GM12872 (cell line): ENCODE results near the gene FAM162A.

Source experiments
- CTCF ChIP-seq: IDR thresholded peaks from 3 replicates; pipeline ENCODE4 v1.5.1; 2011; ENCODE audit warnings: low read depth, mild to moderate bottlenecking, low read length, moderate library complexity; ENCODE audit not compliant: insufficient read depth

Gene FAM162A

DNA sequence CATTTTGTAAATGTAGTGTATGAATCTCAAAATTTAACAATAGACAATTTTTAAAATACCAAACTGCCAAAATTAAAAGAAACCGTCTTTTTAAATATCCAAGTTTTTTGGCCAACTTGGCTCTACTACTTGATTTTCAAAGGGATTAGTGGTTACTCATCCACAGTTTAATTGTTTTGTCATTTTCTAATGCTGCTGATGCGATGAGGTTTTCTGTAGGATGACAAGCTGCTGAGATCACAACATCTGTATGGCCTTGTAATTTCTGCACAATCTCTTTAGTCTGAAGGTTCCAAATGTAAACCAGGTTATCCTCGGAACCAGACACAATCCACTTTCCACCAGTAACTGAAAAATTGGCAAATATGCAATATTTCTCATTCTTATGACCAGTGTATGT, 30.4 kb downstream of the FAM162A start:
- no peak for TF ChIP-seq CTCF

DNA sequence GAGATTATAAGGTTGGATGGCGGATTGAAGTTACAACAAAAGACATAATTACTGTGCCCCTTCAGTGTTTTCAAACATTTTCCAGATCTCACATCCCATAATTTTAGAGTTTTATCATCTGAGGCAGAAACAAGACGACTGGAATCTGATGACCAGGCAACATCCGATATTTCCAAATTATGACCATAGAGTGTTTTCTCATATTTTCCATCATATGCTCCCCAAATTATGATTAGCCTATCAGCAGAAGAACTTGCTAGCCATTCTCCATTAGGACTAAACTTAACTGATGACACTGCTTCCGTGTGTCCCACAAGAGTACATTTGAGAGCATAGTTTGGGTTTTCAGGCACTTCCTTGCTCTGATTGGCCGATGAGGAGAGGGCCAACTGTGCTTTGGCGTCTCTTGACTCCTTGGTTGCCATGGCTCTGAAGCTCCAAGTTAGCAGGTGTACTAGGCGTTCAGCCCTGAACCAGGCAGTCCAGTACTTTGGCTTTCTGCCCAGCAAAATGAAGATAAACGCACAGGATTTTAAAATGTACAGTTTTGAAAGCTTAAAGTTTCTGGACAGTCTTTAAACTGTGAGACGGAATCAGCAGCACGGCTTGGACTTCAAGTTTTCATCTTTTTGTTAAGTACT, 31.2 kb downstream of the FAM162A start:
- TF ChIP-seq CTCF = no peak

GRCh38 chr3:122415762-122416654, 32.0 kb downstream of the FAM162A start, which contains the start of gene WDR5B:
TSS of gene WDR5B (minus strand) at chr3:122416062. CDS start at chr3:122415528, 534 bp downstream.
- TF ChIP-seq CTCF = peak; percentile 21; the same call in 1 of the 3 replicates

DNA sequence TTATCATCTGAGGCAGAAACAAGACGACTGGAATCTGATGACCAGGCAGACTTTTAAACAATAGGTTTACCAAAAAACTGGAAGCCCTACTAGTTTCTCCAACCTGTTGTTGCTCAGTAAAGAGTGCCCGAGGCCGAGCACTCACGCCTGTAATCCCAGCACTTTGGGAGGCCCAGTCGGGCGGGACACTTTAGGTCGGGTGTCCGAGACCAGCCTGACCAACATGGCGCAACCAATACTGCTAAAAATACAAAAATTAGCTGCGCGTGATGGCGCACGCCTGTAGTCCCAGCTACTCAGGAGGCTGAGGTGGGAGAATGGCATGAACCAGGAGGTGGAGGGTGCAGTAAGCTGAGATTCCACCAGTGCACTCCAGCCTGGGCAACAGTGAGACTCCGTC, 33.0 kb downstream of the FAM162A start:
- TF ChIP-seq CTCF = no peak

- TF ChIP-seq CTCF = no peak
Measured at GRCh38 chr3:122421101-122421500, 37.1 kb downstream of the FAM162A start.

DNA sequence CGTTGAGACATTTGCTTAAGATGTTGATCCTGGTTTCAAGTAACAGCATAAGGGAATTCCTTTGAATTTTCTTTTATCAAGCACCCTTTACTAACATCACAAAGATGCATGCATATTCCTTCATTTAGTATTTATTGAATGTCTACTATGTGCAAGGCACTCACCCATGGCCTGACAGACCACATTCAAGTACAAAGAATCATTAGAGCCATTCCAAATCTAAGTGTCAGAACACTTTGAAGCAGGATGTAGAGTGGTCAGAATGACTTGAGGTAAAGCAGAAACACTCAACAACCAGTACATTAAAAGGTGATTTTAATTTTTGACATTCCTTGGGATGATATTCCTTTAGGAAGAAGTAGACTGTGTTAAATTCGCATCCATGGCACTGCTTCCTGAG, 37.9 kb downstream of the FAM162A start:
- TF ChIP-seq CTCF = no peak

GRCh38 chr3:122427857-122428471, 44.0 kb downstream of the FAM162A start:
- no peak for TF ChIP-seq CTCF
